Fibroblast of skin of scalp (primary cell): ENCODE data around the gene METTL4.

Experiments
- DNase-seq: peaks from one replicate; pipeline ENCODE4 v3.0.0-alpha.2; 2013

Gene METTL4

DNA sequence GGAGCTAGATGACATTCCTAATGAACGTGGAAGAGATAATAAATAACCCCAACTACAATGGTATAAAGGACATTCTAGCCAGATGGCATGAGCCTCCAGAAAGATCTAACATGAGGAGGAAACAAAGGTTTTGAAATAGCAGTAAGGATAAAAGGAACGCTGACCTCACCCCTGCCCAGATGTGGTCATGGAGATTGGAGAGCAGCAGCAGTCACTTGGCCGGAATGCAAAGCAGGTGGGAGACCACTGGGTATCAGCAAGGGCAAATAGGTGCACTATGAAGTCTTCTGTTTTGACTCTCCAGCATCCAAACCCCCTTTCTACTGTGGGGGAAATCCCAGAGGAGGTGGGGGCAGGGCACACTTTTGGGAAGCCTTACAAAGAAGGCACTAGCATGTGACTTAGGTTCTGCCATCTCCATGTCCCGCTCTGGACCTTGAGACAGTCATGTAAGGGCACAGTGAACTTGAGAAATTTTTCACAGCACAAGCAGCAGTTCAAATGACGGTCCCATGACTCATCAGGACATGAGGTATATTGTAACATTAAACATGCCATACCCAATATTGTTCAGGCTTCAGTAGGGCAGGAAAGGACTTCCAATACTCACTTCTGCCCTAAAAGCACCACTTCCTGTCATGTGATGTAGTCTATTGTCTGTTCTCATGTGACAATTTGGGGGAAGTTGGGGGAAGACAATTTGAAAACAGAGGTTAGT lies 55.2 kb downstream of the METTL4 start:
- peak; percentile 93 for DNase-seq

DNA sequence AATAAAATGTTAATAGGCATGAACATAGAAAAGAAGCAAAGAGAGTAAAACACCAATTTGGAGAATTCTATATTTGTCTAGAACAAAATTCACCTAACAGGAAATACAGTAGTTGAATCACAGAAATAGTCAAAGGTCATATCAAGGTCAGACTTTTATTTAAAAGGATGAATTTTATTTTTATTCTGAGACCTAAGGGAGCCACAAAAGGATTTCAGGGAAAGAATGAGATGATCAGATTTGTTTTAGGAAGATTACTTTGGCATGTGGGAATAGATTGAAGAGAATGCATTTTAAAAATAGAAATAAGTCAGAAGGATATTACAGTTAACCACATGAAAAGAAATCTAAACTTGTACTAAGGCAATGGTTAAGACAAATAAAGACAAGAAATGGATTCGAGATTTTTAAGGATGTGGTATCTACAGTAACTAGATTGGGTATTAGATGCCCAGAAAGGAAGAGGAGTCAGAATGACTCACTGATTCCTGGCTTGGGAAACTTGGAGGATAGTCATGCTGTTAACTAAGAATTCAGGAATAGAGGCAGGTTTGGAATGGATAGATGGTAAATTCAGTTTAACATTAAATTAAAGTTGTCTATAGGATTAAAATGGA lies 56.0 kb downstream of the METTL4 start:
- DNase-seq: peak; percentile 90

DNA sequence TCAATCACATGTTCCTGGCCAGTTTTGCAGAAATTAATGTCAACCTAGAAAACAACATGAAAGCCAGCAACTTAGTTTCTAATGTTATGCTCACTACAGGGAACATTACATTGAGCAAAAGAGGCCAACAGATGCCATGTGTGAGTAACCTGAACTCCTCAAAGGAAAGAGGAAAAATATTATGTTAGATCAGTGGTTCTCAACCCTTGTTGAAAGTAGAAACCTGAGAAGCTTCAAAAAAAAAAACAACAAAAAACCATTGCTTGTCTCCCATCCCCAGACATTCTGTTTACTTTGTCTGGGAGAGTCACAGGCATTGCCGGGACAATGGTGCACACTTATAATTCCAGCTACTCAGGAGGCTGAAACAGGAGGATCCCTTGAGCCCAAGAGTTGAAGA lies 57.7 kb downstream of the METTL4 start:
- peak; percentile 6 for DNase-seq

DNA sequence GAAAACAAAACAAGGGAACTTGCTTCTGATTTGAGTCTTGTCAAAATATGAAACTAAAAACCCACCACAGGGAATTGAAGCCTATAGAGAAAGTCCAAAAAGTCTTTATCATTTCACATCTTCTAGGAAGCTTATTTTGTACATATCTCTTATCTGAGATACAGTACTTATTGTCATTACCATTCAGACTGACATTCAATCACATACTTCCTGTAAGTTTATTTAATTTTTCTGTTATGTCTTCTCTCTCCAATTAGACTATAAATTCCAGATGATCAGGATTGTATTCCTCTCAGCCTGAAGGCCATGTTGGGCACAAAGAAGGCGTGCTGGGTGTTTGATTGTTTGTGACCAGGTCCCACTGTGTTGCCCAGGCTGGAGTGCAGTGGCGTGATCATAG lies 59.2 kb downstream of the METTL4 start:
- no peak for DNase-seq

DNA sequence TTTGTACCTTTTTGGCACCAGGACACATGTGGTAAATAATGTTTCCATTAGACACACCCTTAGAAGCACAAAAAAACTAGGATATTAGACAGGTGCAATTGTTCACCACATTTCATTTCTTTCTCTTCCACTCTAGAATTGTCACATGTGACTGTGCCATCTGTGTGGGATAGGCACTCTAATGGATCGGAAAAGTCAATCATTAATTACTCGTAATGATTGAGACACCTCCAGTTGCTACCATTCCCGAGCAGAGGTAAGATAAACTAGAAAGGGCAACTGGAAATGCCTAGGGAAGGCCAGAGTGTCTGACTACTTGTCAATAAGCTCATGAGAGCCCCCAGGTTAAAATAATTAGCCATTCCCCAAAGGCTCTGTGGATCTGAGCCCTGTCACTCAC lies 59.9 kb downstream of the METTL4 start:
- DNase-seq: no peak

DNA sequence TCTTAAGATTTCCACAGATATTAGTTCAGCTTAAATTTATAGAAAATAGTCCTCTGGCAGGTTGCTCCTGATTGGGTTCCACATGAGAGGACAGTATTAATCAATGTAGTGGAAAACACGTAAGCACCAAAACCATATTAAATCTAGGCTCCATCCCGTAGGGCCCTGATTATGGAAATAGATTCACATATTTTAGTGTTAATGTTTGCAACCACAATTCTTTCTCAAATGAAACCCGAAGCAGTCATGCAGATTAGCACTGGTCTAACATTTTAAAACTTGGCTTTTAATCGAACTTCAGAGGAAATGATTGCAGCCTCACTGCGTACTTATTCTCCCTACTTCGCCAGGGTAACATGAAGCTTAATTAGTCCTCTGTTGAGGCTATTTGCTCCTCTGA lies 60.9 kb downstream of the METTL4 start:
- DNase-seq: no peak

DNA sequence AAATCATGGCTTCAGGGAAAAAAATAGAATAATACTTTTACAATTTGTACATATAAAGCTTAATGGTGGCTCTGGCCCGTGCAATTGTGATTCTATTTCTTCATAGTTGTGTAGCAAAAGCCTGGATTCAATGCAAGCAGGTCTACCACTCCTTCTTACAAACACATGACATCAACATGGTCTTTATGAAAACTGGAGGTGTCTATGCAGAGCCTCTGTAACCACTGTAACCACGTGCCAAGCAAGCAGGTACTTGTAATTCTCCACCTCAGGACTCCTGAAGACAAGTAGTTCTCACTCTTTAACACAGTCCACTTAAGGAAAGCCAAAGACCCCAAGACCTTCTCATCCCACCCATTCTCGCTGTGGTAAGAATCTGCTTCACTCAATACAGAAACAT lies 62.6 kb downstream of the METTL4 start:
- DNase-seq: no peak

- DNase-seq: no peak
Observed at GRCh38 chr18:2508155-2508554, 63.1 kb downstream of the METTL4 start.

GRCh38 chr18:2504642-2505041 lies 66.7 kb downstream of the METTL4 start:
- no peak for DNase-seq

DNA sequence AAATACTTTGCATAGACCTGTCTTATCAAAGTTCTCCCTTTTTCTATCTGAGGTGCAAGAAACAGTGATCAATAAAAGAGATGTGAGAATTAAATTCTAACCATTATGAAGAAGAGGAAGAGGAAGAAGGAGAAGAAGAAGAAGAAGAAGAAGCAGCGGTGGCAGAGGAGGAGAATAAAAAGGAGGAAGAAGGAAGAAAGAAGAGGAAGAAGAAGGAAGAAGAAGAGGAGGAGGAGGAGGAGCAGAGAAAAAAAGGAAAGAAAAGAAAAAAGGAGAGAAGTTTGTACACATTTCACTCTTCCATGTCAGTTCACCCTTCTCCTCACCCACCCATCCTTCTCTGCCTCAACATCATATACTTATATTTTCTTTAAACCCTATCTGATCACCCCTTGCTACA lies 68.4 kb downstream of the METTL4 start:
- no peak for DNase-seq

DNA sequence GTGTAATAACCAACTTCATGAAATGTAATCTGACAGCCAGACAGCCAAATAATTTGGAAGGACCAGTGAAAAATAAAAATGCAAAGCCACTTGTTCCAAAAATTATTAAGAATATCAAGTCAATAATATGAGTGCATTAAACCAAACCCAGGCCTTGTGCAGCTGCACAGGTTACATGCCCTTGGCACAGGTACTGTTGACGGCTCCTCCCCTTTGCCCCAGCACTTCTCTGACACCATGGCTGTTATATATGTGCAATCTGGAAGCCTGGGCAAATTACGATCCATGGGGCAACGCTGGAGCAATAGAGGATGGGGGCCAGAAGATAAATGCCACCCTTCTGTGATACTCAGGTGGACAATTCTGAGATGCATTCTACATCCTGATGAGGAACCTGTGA lies 68.9 kb downstream of the METTL4 start:
- no peak for DNase-seq

GRCh38 chr18:2497797-2498196 lies 73.5 kb downstream of the METTL4 start:
- DNase-seq: no peak

- DNase-seq: no peak
Observed at GRCh38 chr18:2495381-2495780, 75.9 kb downstream of the METTL4 start.

- no peak for DNase-seq
Observed at GRCh38 chr18:2494921-2495320, 76.4 kb downstream of the METTL4 start.
